Endothelial cell of umbilical vein (primary cell): ENCODE measurements around the gene GRID1. TPM values are rescaled to one million over a fixed set of nuclear protein-coding genes. Genes with fewer than 3 reads are reported as not detected.

Experiments
- BruUV-seq: library from RNA; stranded (reverse); fragments of 400-500 nt; replicated peaks from 2 replicates; lab custom pipeline; 2021; lab: Mats Ljungman, UMichigan
- CTCF ChIA-PET: fragments of 300-600, 350-600 bp; sonication (Branson Sonifier 250); formaldehyde crosslinking; loops from one replicate; lab custom pipeline; 2021; ENCODE audit warnings: antibody characterized with exemption, inconsistent platforms; lab: Charles Lee
- POLR2A ChIA-PET: fragments of 300-600, 350-600 bp; sonication (Branson Sonifier 250); formaldehyde crosslinking; loops from one replicate; lab custom pipeline; 2021; ENCODE audit warnings: antibody characterized with exemption, inconsistent platforms; lab: Charles Lee
- DNase-seq: peaks from one replicate; pipeline ENCODE4 v3.0.0-alpha.2; 2011; ENCODE audit warnings: low read depth, low spot score
- FAIRE-seq: peaks from 2 replicates; lab custom pipeline; 2011; peaks lifted over from hg19 to GRCh38; lab: Jason Lieb, UNC
- H2AFZ ChIP-seq: 2 replicates; pipeline ENCODE4 v1.6.0; 2012; ENCODE audit warnings: low read depth, low read length, control low read depth, inconsistent platforms
- H3K27ac ChIP-seq: 2 replicates; pipeline ENCODE4 v1.5.1; 2011; ENCODE audit warnings: low read depth, mild to moderate bottlenecking, control low read depth, low read length, moderate library complexity; ENCODE audit not compliant: insufficient read depth
- H3K27me3 ChIP-seq, 2 experiments: 2 replicates each; pipeline versions ENCODE4 v1.6.0 to v1.6.1; 2011; ENCODE audit warnings: low read length in 2 of 2, mixed read lengths in 1 of 2; ENCODE audit not compliant: control insufficient read depth in 2 of 2, insufficient read depth in 2 of 2
- H3K36me3 ChIP-seq, 2 experiments: 2 replicates in 1 of 2; 3 replicates in 1 of 2; pipeline ENCODE4 v1.5.1; 2011; ENCODE audit warnings: low read length in 2 of 2, mild to moderate bottlenecking in 1 of 2, moderate library complexity in 1 of 2; ENCODE audit not compliant: control insufficient read depth in 2 of 2, insufficient read depth in 2 of 2; ENCODE audit errors: extremely low read depth in 1 of 2
- H3K4me1 ChIP-seq: 3 replicates; pipeline ENCODE4 v1.5.1; 2011; ENCODE audit warnings: mild to moderate bottlenecking, low read length; ENCODE audit not compliant: control insufficient read depth, insufficient read depth; ENCODE audit errors: extremely low read depth
- H3K4me2 ChIP-seq: 2 replicates; pipeline ENCODE4 v1.6.1; 2011; ENCODE audit warnings: low read length, control low read depth, mixed read lengths; ENCODE audit not compliant: insufficient read depth
- H3K4me3 ChIP-seq, 3 experiments: fragments of 200-600 bp in 1 of 3; sonication (generic), shearing (Covaris generic) in 1 of 3; replicated peaks in 1 of 3; 2 replicates each; pipeline ENCODE4 v1.5.1; 2011 to 2016; ENCODE audit warnings: control low read depth in 3 of 3, low read length in 3 of 3, mild to moderate bottlenecking in 2 of 3, inconsistent platforms in 1 of 3, low read depth in 1 of 3, moderate library complexity in 1 of 3; ENCODE audit not compliant: insufficient read depth in 1 of 3
- H3K79me2 ChIP-seq: 2 replicates; pipeline ENCODE4 v1.6.0; 2012; ENCODE audit warnings: low read length, inconsistent platforms; ENCODE audit not compliant: control insufficient read depth, insufficient read depth
- H3K9ac ChIP-seq: replicated peaks from 2 replicates; pipeline ENCODE3; 2011; ENCODE audit warnings: low read length, control low read depth; ENCODE audit not compliant: insufficient read depth; ENCODE audit errors: extremely low read depth
- H3K9me1 ChIP-seq: replicated peaks from 3 replicates; pipeline ENCODE4 v1.6.0; 2011; ENCODE audit warnings: mild to moderate bottlenecking, low read length; ENCODE audit not compliant: control insufficient read depth, insufficient read depth; ENCODE audit errors: extremely low read depth
- H3K9me3 ChIP-seq: replicated peaks from 2 replicates; pipeline ENCODE4 v1.5.1; 2012; ENCODE audit warnings: low read length, inconsistent platforms; ENCODE audit not compliant: control insufficient read depth, insufficient read depth
- H4K20me1 ChIP-seq: replicated peaks from 2 replicates; pipeline ENCODE3; 2011; ENCODE audit warnings: mild to moderate bottlenecking, low read length; ENCODE audit not compliant: control insufficient read depth, insufficient read depth; ENCODE audit errors: extremely low read depth
- CTCF ChIP-seq, 2 donors: IDR thresholded peaks; 1 replicate in 1 of 2; 2 replicates in 1 of 2; pipeline ENCODE4 v1.5.1; 2011; ENCODE audit warnings: low read length in 2 of 2, mild to moderate bottlenecking in 2 of 2, moderate library complexity in 2 of 2, control low read depth in 1 of 2, inconsistent platforms in 1 of 2, low read depth in 1 of 2; ENCODE audit not compliant: insufficient read depth in 1 of 2; ENCODE audit errors: extremely low read depth in 1 of 2
- EZH2 ChIP-seq: IDR thresholded peaks from 2 replicates; pipeline ENCODE4 v1.6.1; 2012; ENCODE audit warnings: borderline replicate concordance, low read depth, mild to moderate bottlenecking, moderate library complexity, low read length, inconsistent platforms; ENCODE audit not compliant: severe bottlenecking
- FOS ChIP-seq: IDR thresholded peaks from 2 replicates; pipeline ENCODE4 v1.6.1; 2011; ENCODE audit warnings: mild to moderate bottlenecking, low read length, moderate library complexity, borderline replicate concordance; ENCODE audit not compliant: insufficient read depth
- GATA2 ChIP-seq: IDR thresholded peaks from 2 replicates; pipeline ENCODE4 v1.7.0; 2011; ENCODE audit warnings: low read depth, mild to moderate bottlenecking, moderate library complexity, mixed read lengths, low read length; ENCODE audit not compliant: insufficient read length, insufficient read depth
- JUN ChIP-seq: IDR thresholded peaks from 2 replicates; pipeline ENCODE4 v1.6.1; 2011; ENCODE audit warnings: borderline replicate concordance, low read depth; ENCODE audit not compliant: insufficient read length, insufficient read depth
- MYC ChIP-seq: IDR thresholded peaks from one replicate; pipeline ENCODE4 v1.6.1; 2011; ENCODE audit warnings: mild to moderate bottlenecking, low read depth, low read length
- POLR2A ChIP-seq: IDR thresholded peaks from 2 replicates; pipeline ENCODE4 v1.6.1; 2012; ENCODE audit warnings: low read depth, mild to moderate bottlenecking, control low read depth, low read length
- POLR2AphosphoS5 ChIP-seq: IDR thresholded peaks from 2 replicates; pipeline ENCODE4 v1.6.1; 2012; ENCODE audit warnings: low read depth, mild to moderate bottlenecking, control low read depth, low read length, moderate library complexity; ENCODE audit not compliant: insufficient read depth
- dilution Hi-C: fragments of 300-500 bp; cut with MboI; formaldehyde crosslinking; loops from one replicate; pipeline ENCODE4 v1.15.0; 2019; ENCODE audit warnings: low sequenced_read_pairs; ENCODE audit not compliant: extremely low pct_ligation_motif_present
- intact Hi-C: fragments of 100-400 bp; cut with micrococcal nuclease; formaldehyde crosslinking; loops from one replicate; pipeline ENCODE4 v1.10.0; 2022
- polyA plus RNA-seq, 4 experiments: library from polyadenylated mRNA; depleted of rRNA in 3 of 4; stranded (reverse) in 3 of 4; unstranded in 1 of 4; fragments of >200 nt; gene quantifications; 2 replicates each; pipeline versions ENCODE4 v1.2.1 to v1.2.3, GENCODE V29; 2011 to 2012; ENCODE audit warnings: missing spikeins in 1 of 4
- total RNA-seq: library from RNA; stranded (reverse); gene quantifications from 2 replicates; pipeline ENCODE4 v1.2.3, GENCODE V29; 2021
- TF ChIP-seq, protein P1 (sequence below): IDR thresholded peaks from 2 replicates; pipeline ENCODE4 v1.6.1; 2011; ENCODE audit not compliant: insufficient read depth, insufficient read length

Gene GRID1
- total and polyA plus RNA-seq, 2 donors (not counting 3 experiments of a cell fraction or from before 2014, with no cell fraction given) = not detected

DNA sequence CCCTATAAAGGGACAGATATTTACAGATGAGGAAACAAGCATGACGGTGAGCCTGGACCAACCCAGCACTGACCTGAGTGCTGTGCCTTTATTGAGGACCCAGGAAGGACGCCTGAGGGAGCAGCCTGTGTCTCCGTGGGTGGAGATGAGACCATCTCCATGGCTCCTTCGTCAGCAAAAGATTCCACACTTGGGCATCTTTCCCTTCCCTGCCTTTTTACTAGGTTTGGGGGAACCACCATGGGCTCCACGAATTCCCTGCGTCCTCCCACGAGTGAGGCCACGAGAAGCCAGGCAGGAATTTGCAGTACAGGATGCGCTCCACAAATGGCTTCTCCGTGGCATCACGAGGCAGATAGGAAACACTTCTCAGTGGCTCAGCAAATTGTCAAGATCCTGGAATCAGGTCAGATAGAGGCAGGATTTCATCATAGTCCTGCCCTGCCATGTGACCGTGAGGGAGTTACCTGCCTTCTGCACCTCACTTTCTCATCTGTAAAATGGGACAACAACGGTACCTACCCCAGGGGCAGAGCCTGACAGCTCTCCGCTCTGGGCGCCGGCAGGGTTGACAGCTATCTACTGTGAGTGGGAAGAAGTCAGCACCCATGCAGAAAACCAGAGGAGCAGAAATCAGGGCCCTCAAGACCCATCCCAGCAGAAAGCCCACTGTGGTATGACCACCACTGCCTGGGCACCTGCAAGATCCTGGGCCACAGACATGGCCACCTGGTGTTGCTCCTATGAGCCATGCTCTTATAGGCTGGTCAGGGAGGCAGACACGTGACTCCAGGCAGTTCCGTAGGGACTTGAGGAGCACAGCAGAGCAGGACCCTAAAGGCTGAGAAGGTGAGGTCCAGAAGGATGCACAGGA lies 80.1 kb downstream of the GRID1 start:
- dilution Hi-C loops (no loop called here), intact Hi-C loops (no loop called here)
- Histone ChIP-seq H3K27me3 (no peaks in the 10 kb centered on the region), H3K4me2 (no peak overlapping the region), H3K36me3 (no peaks in the 10 kb centered on the region), H3K9ac (no peak overlapping the region), H2AFZ (no peak overlapping the region), H3K9me3 (no peaks in the 10 kb centered on the region), H3K79me2 (no peaks in the 10 kb centered on the region), H3K4me1 (no peaks in the 10 kb centered on the region), H4K20me1 (no peaks in the 10 kb centered on the region), H3K27ac (no peak overlapping the region), H3K9me1 (no peaks in the 10 kb centered on the region), H3K4me3 (no peak overlapping the region)
- POLR2A ChIA-PET = no interaction called here
- DNase-seq (no peak), FAIRE-seq (no peak)
- TF ChIP-seq JUN (no peak), CTCF (IDR thresholded peaks at IDR 0.05; ENCODE audit: extremely low read depth in 1 of 2, insufficient read depth in 1 of 2, low read depth in 1 of 2, low read length in 2 of 2) (no peak), POLR2AphosphoS5 (no peak), GATA2 (no peak), FOS (no peak), MYC (no peak), POLR2A (no peak), EZH2 (no peak)
- TF ChIP-seq, protein P1, sequence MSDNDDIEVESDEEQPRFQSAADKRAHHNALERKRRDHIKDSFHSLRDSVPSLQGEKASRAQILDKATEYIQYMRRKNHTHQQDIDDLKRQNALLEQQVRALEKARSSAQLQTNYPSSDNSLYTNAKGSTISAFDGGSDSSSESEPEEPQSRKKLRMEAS = no peak
- no TSS peak for BruUV-seq
- CTCF ChIA-PET = no interaction called here
